HG02973 (cell line): ENCODE measurements around the gene FLT1.

Source experiments
- ATAC-seq: cut with Tn5 transposase; IDR thresholded peaks from one replicate; pipeline ENCODE4 v1.9.1; 2021; ENCODE audit warnings: moderate library complexity; ENCODE audit not compliant: unreplicated experiment

Gene FLT1

DNA sequence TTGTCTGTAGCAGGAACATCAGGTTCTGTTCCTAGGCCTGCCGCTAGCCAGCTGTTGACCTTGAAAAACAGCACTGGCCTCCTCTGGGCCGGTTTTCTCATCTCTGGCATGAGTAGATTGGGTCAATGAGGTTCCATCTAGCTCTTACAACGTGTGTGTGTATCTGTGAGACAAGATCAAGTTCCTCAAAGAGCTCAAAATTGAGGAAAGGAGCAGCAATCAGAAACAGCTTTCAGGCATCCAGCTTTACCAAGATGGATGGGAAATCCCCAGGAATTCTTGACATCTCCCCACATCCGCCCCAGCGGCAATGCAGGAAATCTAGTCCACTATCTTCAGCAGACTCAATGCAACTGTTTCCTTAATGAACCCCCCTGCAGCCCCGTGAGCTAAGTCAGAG lies 4.9 kb downstream of the FLT1 start:
- no peak for ATAC-seq

DNA sequence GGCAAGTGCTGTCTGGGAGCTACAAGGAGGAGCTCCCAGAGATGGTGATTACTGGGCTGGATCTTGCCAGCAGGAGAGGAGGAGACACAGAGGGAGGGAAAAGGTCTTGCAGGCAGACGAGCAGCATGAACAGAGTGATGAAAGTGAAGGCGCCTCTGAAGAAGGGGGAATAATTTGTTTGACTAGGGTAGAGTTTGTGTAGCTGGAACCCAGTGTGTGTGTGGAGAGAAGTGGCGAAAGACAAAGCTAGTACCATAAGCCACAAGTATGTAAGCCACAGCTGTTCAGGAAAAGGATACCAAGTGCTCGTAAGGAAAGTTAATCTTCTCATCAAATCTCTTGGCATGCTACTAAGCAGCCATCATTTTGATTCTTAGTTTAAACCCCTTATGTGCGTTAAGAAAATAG lies 5.4 kb downstream of the FLT1 start:
- no peak for ATAC-seq

DNA sequence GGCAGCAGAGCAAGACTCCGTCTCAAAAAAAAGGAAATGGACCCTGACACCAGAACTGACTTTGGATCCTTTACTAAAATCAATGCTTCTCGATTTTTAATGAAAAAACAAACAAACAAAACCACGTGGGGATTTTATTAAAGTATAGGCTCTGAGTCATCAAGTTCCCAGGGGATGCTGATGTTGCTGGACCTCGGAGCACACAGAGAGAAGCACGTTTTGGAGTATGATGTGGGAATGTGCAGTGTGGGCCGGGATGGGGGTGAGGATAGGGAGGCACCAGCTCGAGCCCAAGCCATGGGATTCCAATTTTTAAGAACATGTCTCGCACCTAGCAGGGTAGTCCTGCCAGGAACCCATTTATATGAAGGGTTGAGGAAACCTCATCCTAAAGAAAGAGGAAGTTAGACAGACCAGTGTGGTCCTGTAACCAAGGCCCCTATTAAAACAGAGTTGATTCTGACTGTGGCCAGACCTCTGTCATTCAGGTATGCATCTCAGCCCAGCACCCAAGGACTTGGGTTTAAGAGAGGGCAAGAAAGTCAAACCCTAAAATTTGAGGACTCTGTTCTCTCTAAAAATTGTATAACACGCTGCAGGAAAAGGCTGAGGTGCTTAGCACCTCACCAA lies 6.4 kb downstream of the FLT1 start:
- ATAC-seq, result no peak

DNA sequence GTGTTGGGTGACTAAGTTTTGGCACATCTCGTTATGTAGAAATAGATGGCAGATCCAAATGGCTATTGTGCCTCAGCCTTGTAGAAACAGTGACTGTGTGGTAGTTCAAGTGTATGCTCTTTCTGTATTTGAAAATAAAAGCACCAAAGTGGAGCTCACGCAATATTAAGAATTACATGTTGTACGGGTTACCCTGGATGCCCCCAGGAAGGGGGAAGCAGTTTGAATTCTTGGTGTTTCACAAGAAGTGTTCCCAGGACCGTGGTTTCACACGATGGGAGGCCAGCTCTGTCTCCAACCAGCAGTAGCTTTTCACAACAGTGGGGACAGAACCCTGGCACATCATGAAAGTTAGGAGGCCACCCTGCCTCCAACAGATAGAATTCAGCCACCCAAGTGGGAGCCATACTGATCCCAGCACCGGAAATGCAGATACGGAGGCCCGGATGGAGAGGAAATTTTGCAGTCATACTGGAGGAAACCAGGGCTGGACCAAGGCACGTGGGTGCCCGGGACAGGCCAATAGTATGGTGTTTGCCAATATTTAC lies 8.9 kb downstream of the FLT1 start:
- ATAC-seq, result no peak

DNA sequence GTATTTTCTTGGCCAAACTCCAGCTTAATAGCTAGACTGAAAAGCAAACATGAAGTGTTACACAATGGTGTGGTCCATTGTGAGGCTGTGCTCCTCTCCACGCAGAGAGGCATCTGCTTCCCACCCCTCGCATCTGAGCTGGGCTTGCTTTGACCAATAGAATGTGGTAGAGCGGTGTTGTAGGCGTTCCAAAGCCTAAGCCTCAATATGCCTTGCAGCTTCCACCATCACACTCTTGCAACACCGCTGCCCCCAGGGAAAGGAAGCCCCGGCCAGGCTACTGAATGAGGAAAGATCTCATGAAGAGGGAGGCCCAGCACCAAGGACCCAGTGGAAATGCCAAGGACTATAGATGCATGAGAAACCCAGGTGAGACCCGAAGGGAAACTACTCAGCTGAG lies 9.4 kb downstream of the FLT1 start:
- ATAC-seq, result no peak

DNA sequence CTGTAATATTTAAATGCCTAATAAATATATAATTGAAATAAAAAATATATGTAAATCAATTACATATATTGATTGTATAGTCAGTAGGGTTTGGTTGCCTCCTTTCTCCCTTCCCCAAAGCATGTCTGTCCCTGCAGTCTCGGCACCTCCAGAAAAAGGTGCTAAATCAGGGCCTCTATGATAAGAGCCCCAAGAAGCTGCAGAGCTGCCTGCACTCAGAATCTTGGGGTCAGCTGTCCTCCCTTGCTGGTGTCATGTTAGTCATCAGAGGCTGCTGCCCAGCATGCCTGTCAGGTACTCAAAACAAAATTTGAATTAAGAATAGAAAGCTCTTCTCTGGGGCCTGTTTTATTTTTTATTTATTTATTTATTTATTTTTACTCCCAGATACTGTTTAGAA lies 9.8 kb downstream of the FLT1 start:
- ATAC-seq, result no peak

DNA sequence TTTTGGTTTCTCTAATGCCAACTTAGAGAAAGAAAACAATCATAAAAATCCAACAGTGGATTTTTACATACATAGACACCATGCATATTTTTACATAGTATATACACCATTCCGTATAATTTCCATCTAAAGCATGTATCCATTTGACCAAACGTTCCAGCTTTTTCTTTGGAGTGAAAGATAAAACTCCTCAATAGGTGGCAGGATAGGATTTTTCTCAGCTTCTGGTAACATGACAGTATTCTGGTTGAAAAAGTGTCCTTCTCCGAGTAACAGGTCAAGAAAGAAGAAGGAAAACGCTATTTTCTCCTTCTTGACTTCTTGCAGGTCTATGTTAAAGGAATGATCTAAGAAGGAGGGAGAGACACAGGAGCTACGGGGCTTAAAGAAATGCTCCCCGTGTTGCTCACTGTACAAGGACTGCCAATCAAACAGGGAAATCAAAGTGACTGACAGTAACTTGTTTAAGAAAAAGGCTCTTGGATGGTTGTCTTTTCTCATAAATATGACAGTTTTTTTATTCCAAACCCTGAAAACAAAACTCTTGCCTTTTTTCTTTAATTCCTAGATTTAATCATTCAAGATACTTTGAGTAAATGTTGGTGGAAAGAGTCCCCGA lies 11.5 kb downstream of the FLT1 start:
- ATAC-seq, result no peak

DNA sequence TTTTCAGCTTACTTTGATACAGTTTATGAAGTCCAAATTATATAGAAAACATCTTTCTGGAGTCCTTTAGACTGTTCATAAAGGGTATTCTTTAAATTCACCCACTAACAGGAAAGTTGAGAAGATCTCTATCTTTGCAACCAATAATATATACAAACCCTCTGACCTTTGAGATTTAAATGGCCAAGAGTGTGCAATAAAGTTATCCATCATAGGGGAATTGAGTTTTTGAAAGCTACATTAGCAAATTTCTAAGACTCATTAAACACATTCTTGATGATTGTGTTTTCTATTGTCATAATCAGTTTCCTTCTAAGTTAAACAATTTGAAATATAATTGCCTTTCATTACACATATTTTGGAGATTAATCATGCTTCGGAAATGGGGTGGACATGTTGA lies 15.9 kb downstream of the FLT1 start:
- ATAC-seq, result no peak

DNA sequence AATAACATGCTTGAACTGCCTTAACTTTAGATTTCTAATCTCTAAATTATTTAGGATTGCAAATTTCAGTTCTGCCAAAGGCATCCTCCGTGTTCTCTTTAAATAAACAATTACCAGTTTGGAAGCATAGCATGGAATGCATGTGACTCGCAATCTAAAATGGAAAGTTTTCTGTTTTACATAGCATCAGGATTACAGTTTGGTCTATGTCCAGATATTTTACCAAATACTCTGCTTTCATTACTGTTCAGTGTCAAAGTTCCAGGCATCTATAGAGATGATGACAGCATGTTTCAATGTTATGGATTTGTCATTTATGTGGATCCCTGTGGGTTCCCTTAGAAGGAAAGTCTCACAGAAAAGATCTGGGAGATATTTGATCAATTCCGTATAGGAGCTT lies 16.8 kb downstream of the FLT1 start:
- no peak for ATAC-seq

DNA sequence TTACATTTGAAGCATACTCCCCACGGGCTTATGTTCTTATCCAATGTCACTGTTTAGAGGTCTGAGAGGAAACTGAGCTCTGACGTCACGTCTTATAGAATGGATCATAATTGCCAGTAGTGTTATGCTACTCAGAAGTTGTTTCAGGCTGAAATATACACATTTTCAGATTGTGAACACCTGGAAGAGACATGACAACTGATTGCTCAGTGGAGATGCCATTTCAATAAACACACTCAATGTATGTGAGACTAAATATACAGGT lies 17.3 kb downstream of the FLT1 start:
- no peak for ATAC-seq

DNA sequence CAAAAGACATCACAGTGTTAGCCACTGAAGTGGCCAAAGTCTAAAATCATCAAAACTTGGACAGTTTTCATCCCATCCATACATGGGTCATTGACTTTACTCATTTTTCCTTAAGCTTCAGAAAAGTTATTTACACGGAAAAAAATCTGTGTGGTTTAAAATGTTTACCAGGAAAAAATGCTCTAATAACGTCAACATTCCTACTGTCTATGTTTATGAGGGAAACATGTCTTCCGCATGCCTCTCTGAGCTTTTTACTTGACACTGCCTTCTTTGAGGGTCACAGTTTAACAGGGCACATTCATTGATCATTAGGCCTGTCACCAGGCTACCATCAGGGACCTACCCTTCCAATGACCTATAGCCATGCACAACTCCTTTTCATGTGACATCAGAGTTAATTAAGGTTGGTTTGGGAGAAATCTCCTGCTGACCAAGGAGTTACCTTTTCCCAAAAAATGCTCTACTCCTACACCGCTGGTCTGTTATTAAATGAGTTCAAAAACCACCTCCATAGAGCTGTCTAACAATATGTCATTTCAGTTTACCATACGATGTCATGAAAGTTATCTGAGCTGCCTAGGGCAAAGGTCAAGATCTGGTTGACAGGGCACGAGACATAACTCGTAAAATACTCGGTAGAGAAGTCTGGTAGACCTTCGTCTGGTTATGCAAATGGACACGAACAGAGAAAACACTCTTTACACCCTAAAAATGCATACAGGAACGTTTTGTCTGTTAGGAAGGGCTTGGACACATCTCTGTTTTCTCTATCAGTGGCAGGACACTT lies 17.8 kb downstream of the FLT1 start:
- ATAC-seq, result no peak

DNA sequence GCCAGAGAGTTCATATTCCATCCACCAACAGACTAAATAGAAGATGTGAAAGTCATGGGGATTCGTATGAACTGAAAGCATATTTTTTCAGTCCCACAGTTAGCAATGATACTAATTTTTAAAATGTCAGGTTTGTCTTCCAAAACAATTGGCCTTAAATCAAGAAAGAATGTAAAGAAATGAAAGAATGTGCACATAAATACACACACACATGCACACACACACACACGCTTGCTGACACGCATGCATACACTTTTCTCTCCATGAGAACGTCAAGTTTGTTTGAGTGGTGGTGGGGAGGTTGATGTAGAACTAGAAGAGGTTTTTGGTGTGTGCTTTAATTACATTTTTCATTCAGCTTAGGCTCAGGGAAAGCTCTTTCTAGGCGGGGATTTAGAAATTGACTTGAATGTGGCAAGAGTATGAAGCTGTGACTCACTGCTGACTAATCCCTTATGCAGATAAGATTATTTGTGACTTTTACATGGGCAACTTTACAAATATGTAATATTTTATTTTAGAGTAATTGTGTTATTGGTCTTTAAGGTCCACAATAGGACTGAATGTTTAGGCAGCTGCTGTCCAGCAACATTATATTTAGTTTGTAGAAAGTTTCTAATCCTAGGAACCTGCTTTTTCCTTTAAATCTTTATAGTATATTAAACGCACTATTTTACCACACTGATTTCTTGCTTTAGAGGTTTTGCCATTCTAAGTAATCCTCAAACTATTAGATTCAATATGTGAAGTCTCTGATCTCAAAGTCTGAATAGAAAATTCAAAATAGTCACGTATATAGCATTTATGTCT lies 18.8 kb downstream of the FLT1 start:
- no peak for ATAC-seq

DNA sequence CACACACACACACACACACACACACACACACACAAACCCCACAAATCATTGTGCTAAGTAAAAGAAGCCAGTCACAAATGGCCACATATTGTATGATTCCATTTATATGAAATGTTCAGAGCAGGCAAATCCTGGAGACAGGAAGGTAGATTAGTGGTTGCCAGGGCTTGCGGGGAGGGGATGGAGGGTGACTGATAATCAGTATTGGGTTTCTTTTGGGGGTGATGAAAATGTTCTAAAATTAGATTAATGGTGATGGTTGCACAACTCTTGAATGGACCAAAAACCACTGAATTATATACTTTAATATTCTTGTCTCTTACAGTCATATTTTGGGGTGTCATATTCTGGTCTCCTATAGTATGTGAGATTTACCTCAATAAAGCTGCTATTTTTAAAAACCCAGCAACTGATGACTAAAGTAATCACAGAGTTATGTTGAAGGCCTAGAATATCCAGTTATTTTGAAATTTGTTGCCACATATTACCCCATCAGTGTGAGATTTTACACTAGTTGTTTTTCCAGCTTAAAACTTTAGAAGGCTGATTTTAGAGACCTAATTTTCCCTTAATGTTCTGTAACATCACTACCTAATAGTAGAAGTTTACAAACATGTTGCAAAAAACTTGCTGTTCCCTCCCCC lies 20.3 kb downstream of the FLT1 start:
- ATAC-seq, result no peak

DNA sequence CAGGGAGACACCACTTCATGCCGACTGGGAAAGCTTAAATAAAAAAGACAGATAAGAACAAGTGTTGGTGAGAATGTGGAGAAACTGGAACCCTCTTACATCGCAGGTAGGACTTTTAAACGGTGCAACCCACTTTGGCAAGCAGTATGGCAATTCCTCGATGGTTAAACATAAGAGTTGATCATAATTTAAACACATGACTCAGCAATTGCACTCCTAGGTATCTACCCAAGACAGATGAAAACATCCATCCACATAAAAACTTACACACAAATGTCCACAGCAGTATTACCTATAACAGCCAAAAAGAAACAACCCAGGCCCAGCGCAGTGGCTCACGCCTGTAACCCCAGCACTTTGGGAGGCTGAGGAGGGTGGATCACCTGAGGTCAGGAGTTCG lies 21.9 kb downstream of the FLT1 start:
- ATAC-seq, result no peak

DNA sequence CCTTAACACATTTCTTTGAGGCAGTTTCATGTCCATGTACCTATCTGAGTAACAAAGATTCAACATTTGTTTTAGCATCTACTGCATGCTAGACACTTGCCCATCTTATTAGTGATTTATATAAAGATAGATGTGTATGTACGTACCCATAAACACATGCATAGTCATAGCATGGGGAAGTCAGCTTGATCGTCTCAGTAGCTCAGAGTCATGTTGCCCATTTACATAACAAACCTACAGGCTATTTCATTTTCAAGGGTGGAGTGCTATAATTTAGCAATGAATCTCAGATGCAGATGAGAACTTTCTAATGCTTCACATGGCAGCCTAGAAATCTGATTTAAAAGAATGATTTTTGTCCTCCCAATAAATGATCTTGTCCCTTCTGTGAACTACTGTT lies 23.5 kb downstream of the FLT1 start:
- no peak for ATAC-seq

DNA sequence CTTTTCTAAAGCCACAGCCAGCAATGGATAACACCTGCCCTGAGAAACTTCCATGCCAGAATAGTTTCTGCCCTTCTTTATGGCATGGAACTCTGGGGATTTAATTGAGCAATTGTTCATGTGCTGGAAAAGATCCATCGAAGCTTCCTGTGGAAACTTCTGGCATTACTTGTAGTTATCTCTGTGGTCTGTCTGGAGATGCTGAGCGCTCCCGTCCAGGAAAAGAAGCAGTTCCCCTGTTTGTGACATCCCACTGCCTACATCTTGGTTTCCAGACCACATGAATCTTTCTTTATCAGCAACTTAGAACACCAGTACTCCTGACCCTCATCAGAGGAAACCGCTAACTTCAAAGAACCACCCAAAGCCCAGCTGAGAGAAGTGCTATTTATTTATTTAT lies 24.6 kb downstream of the FLT1 start:
- ATAC-seq, result no peak

DNA sequence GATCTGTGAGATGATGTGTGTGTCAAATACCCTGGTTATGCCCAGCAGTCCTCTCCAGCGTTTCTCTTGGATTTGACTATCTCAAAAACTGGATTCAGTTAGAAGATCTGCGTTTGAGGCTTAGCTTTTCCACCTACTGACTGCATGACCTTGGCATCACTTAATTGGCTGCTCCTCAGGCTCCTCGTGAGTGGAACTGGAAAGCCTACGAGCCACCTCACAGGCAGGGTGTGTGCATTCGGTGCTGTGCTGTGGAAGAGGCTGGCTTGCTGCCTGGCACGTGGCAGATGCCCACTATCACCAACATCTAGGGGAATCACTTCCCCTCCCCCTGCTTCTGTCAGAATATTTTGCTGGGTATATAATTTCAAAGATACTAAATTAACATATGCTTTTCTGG lies 25.6 kb downstream of the FLT1 start:
- no peak for ATAC-seq

DNA sequence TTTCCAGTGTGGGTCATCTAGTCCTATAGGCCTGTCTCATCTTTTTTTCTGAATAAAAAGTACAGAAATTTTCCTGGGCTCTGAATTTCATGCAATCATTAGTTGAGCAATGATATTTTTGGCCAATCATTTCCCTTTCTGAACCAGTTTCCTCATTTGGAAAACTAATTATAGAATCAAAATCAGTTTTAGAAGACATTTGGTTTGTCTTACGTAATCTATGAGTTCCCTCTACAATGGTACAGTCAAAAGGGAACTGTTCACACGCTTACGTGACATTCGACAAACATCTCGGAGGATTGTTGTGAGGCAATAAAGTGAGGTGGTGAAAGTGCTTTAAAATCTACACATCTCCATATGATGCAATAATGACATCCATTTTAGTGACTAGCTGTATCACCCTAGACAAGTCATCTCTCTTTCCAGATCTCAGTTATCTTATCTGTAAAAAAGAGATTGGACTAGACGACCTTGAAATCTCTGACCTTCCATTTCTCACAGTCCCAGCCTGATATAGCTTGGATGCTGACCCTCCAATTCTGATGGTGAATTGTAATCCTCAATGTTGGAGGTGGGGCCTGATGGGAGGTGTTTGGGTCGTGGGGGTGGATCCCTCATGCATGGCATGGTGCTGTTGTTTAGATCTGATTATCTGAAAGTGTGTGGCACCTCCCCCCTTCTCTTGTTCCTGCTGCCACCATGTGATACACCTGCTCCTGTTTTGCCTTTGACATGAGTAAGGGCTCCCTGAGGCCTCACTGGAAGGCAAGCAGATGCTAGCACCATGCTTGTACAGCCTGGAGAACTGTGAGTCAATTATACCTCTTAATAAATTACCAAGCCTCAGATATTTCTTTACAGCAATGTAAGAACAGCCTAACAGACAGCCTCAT lies 26.7 kb downstream of the FLT1 start:
- ATAC-seq, result peak; percentile 51

DNA sequence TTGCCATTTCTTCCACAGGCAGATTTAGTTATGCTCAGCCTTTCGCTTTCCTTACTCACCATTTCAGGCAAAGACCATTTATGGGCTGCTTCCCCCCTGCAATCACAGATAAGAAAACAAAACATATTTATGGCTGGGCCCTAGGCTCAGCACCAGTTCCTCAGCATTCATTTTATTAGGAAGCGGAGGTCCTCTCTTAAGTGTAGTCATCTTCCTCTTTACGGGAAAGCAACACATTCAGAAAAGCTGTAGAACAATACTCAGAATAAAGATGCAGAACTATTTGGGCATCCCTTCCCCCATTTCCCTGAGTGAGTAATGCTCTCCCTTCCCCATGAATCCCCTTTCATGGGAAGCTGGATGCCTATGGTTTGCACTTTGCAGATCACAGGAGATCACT lies 27.9 kb downstream of the FLT1 start:
- ATAC-seq, result no peak

DNA sequence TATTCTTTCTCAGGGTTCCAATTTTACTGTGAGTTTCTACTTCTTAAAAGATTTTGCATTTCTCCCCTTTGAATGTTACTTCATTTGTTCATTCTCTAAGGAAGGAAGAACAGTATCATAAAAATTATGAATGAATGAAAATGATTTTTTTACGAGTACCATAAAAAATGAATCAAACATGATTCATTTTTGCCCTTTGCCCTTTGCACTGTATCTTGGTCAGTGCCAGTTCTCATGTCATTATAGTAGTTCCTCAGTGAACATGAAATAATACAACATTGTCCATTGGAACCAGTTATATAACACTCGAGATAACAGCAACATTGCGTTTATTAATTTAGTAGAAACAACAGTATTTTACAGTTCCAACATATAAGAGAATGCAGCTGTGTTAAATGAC lies 28.8 kb downstream of the FLT1 start:
- no peak for ATAC-seq
